CD4-positive, alpha-beta T cell treated with Interleukin-15 for 4 hours (primary cell): ENCODE measurements around the gene TRAPPC6A.
"Not testable (repeated sequence)": the region's sequence is repeated elsewhere in the genome, so short reads cannot be mapped to it uniquely, and the experiment has no call there.

Source experiments
- DNase-seq: peaks from one replicate; pipeline ENCODE4 v3.0.0-alpha.2; 2020; ENCODE audit warnings: low spot score

Gene TRAPPC6A

GRCh38 chr19:45130888-45131615 lies 47.0 kb downstream of the TRAPPC6A start:
- no peak for DNase-seq

GRCh38 chr19:45130236-45130635 lies 47.8 kb downstream of the TRAPPC6A start:
- no peak for DNase-seq

- no peak for DNase-seq
These were observed 49.2 kb downstream of the TRAPPC6A start for GRCh38 chr19:45128806-45129205.

GRCh38 chr19:45128146-45128545 lies 49.9 kb downstream of the TRAPPC6A start:
- DNase-seq: no peak

GRCh38 chr19:45126654-45127053 lies 51.4 kb downstream of the TRAPPC6A start:
- no peak for DNase-seq

GRCh38 chr19:45125975-45126493 lies 52.0 kb downstream of the TRAPPC6A start:
- DNase-seq: peak; percentile 66

GRCh38 chr19:45125360-45125759 lies 52.7 kb downstream of the TRAPPC6A start:
- DNase-seq: no peak

GRCh38 chr19:45124021-45124420 lies 54.0 kb downstream of the TRAPPC6A start:
- no peak for DNase-seq

GRCh38 chr19:45123440-45123850 lies 54.6 kb downstream of the TRAPPC6A start:
- no peak for DNase-seq

GRCh38 chr19:45122832-45123231 lies 55.2 kb downstream of the TRAPPC6A start:
- no peak for DNase-seq

- no peak for DNase-seq
These were observed 56.2 kb downstream of the TRAPPC6A start for GRCh38 chr19:45121827-45122345.

- DNase-seq: no peak
These were observed 58.5 kb downstream of the TRAPPC6A start for GRCh38 chr19:45119582-45119981.

GRCh38 chr19:45118591-45119355 lies 59.3 kb downstream of the TRAPPC6A start:
- DNase-seq: not testable (repeated sequence)

GRCh38 chr19:45118106-45118505 lies 59.9 kb downstream of the TRAPPC6A start:
- no peak for DNase-seq

GRCh38 chr19:45117671-45118070 lies 60.4 kb downstream of the TRAPPC6A start:
- no peak for DNase-seq

- peak; percentile 23 for DNase-seq
These were observed 60.9 kb downstream of the TRAPPC6A start for GRCh38 chr19:45117167-45117594.

- DNase-seq: no peak
These were observed 62.0 kb downstream of the TRAPPC6A start for GRCh38 chr19:45115809-45116615.

- no peak for DNase-seq
These were observed 63.9 kb downstream of the TRAPPC6A start for GRCh38 chr19:45114116-45114515.

GRCh38 chr19:45113628-45114027 lies 64.4 kb downstream of the TRAPPC6A start:
- DNase-seq: no peak
